Neural progenitor cell (in vitro differentiated cells): Measurements from ENCODE around the gene FILIP1. TPM values are rescaled to one million over a fixed set of nuclear protein-coding genes. Genes with fewer than 3 reads are reported as not detected.

Source experiments
- DNase-seq: peaks from one replicate; pipeline ENCODE4 v3.0.0-alpha.2; 2016; ENCODE audit warnings: low spot score
- H2AFZ ChIP-seq: fragments of 200-600 bp; sonication (generic); replicated peaks from 2 replicates; pipeline ENCODE4 v1.6.1; 2016; ENCODE audit warnings: antibody characterized with exemption
- H3F3A ChIP-seq: fragments of 200-600 bp; sonication (generic); 2 replicates; pipeline ENCODE4 v1.6.1; 2016; ENCODE audit warnings: antibody characterized with exemption, low read depth
- H3K27ac ChIP-seq: fragments of 200-600 bp; sonication (generic); 2 replicates; pipeline ENCODE4 v1.5.1; 2016; ENCODE audit warnings: mild to moderate bottlenecking
- H3K27me3 ChIP-seq: fragments of 200-600 bp; sonication (generic); 2 replicates; pipeline ENCODE4 v1.6.1; 2016; ENCODE audit warnings: mild to moderate bottlenecking, moderate library complexity
- H3K36me3 ChIP-seq: fragments of 200-600 bp; sonication (generic); 2 replicates; pipeline ENCODE4 v1.5.1; 2016
- H3K4me1 ChIP-seq: fragments of 200-600 bp; sonication (generic); 2 replicates; pipeline ENCODE4 v1.6.1; 2016; ENCODE audit warnings: mixed run types
- H3K4me2 ChIP-seq: fragments of 200-600 bp; sonication (generic); 2 replicates; pipeline ENCODE4 v1.6.1; 2016
- H3K4me3 ChIP-seq: fragments of 200-600 bp; sonication (generic); 2 replicates; pipeline ENCODE4 v1.5.1; 2016
- H3K79me2 ChIP-seq: fragments of 200-600 bp; sonication (generic); 2 replicates; pipeline ENCODE4 v1.6.1; 2016; ENCODE audit warnings: low read depth
- H3K9ac ChIP-seq: fragments of 200-600 bp; sonication (generic); 2 replicates; pipeline ENCODE4 v1.6.1; 2016
- H3K9me3 ChIP-seq: fragments of 200-600 bp; sonication (generic); 2 replicates; pipeline ENCODE4 v1.5.1; 2016; ENCODE audit warnings: low read depth
- H4K20me1 ChIP-seq: fragments of 200-600 bp; sonication (generic); 2 replicates; pipeline ENCODE4 v1.6.1; 2016; ENCODE audit warnings: low read depth
- H3K27ac Mint-ChIP-seq: 3 replicates; pipeline ENCODE4 v1.8.0; 2021; ENCODE audit warnings: mixed read lengths
- H3K27me3 Mint-ChIP-seq: 2 replicates; pipeline ENCODE4 v1.8.0; 2022; ENCODE audit warnings: low read depth, mild to moderate bottlenecking, inconsistent platforms, moderate library complexity, mixed read lengths; ENCODE audit not compliant: insufficient read depth
- H3K36me3 Mint-ChIP-seq: 3 replicates; pipeline ENCODE4 v1.8.0; 2021; ENCODE audit warnings: mixed read lengths
- H3K4me1 Mint-ChIP-seq: 3 replicates; pipeline ENCODE4 v1.8.0; 2021; ENCODE audit warnings: mixed read lengths
- H3K4me3 Mint-ChIP-seq: 3 replicates; pipeline ENCODE4 v1.8.0; 2021; ENCODE audit warnings: mild to moderate bottlenecking, moderate library complexity, mixed read lengths
- H3K9me3 Mint-ChIP-seq: 3 replicates; pipeline ENCODE4 v1.8.0; 2020; ENCODE audit warnings: mixed read lengths
- EZH2 ChIP-seq: fragments of 200-600 bp; sonication (generic); IDR thresholded peaks from 2 replicates; pipeline ENCODE4 v1.6.1; 2017; ENCODE audit warnings: antibody characterized with exemption, mild to moderate bottlenecking, moderate library complexity
- EZH2phosphoT487 ChIP-seq: fragments of 200-600 bp; sonication (generic); IDR thresholded peaks from 2 replicates; pipeline ENCODE4 v1.6.1; 2017; ENCODE audit warnings: antibody characterized with exemption
- total RNA-seq: library from RNA; depleted of rRNA; stranded (reverse); fragments of >200 nt; gene quantifications from 2 replicates; pipeline ENCODE4 v1.2.3, GENCODE V29; 2015; ENCODE audit warnings: low replicate concordance
- TF ChIP-seq, protein P1 (sequence below): fragments of 200-600 bp; sonication (generic); IDR thresholded peaks from 2 replicates; pipeline ENCODE4 v1.5.1; 2017; ENCODE audit warnings: antibody characterized with exemption, mild to moderate bottlenecking

FILIP1 gene
- total RNA-seq, 1 donor from 2014 or later = 22.6 TPM

DNA sequence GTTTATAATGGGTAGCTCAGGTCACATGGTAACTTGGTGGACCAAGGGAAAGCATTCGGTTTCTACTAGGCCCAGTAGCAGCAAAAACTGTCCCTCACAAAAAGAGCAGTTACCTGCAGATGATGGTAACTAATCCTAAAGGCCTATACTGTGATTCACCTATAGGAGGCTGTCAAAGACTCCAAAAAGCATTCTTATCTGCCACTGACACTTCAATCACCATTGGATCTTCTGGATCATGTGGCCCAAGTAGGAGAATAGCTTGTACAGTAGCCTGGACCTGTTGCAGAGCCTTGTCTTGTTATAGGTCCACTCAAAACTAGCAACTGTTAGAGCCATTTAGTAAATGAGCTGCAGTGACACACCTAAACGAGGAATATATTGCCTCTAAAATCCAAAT is 23.2 kb upstream of the FILIP1 start:
- Mint-ChIP-seq H3K36me3 (no peaks in the 10 kb centered on the region), H3K9me3 (peaks cover 3% of the 10 kb centered on the region), H3K4me3 (no peak overlapping the region), H3K27ac (no peak overlapping the region), H3K4me1 (no peaks in the 10 kb centered on the region), H3K27me3 (no peaks in the 10 kb centered on the region)
- Histone ChIP-seq H3K9me3 (no peaks in the 10 kb centered on the region), H3K36me3 (no peaks in the 10 kb centered on the region), H3K4me1 (no peaks in the 10 kb centered on the region), H3K4me3 (no peak overlapping the region), H3K27ac (no peak overlapping the region), H3K27me3 (no peaks in the 10 kb centered on the region), H3K9ac (no peak overlapping the region), H3K4me2 (no peak overlapping the region), H3K79me2 (no peaks in the 10 kb centered on the region), H2AFZ (no peak overlapping the region), H4K20me1 (no peaks in the 10 kb centered on the region), H3F3A (no peaks in the 10 kb centered on the region)
- TF ChIP-seq, protein P1, sequence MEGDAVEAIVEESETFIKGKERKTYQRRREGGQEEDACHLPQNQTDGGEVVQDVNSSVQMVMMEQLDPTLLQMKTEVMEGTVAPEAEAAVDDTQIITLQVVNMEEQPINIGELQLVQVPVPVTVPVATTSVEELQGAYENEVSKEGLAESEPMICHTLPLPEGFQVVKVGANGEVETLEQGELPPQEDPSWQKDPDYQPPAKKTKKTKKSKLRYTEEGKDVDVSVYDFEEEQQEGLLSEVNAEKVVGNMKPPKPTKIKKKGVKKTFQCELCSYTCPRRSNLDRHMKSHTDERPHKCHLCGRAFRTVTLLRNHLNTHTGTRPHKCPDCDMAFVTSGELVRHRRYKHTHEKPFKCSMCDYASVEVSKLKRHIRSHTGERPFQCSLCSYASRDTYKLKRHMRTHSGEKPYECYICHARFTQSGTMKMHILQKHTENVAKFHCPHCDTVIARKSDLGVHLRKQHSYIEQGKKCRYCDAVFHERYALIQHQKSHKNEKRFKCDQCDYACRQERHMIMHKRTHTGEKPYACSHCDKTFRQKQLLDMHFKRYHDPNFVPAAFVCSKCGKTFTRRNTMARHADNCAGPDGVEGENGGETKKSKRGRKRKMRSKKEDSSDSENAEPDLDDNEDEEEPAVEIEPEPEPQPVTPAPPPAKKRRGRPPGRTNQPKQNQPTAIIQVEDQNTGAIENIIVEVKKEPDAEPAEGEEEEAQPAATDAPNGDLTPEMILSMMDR = no peak
- no peak for TF ChIP-seq EZH2
- no peak for TF ChIP-seq EZH2phosphoT487
- DNase-seq = no peak

DNA sequence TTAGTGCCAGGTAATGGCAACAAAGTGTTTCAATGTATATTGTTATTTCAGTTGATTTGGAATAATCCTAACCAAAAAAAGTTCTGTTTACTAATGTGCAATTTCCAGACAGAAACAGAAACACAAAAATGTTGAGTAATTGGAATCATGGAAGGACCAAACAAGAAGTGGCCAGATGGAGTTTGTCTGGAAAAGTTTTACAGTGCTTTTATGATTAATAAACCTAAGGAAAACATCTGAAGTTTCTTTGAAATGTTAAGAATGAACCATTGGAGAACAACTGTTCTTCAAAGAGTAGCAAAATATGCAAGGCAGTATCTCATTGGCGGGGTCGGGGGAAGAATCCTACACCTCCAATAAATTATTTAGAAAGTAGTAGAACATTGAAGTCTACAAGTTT is 19.0 kb upstream of the FILIP1 start:
- Histone ChIP-seq H3K79me2 (no peaks in the 10 kb centered on the region), H3K9me3 (no peaks in the 10 kb centered on the region), H4K20me1 (no peaks in the 10 kb centered on the region), H2AFZ (no peak overlapping the region), H3K4me3 (no peak overlapping the region), H3K4me1 (no peaks in the 10 kb centered on the region), H3K9ac (no peak overlapping the region), H3K4me2 (no peak overlapping the region), H3K27ac (no peak overlapping the region), H3F3A (no peaks in the 10 kb centered on the region), H3K27me3 (no peaks in the 10 kb centered on the region), H3K36me3 (no peaks in the 10 kb centered on the region)
- no peaks in the 10 kb centered on the region for H3K27me3 Mint-ChIP-seq
- no peak overlapping the region for H3K27ac Mint-ChIP-seq
- H3K9me3 Mint-ChIP-seq = no peaks in the 10 kb centered on the region
- no peak for DNase-seq
- H3K4me3 Mint-ChIP-seq = no peak overlapping the region
- TF ChIP-seq, protein P1 = no peak
- TF ChIP-seq EZH2 (no peak), EZH2phosphoT487 (no peak)
- no peaks in the 10 kb centered on the region for H3K36me3 Mint-ChIP-seq
- H3K4me1 Mint-ChIP-seq = no peaks in the 10 kb centered on the region

DNA sequence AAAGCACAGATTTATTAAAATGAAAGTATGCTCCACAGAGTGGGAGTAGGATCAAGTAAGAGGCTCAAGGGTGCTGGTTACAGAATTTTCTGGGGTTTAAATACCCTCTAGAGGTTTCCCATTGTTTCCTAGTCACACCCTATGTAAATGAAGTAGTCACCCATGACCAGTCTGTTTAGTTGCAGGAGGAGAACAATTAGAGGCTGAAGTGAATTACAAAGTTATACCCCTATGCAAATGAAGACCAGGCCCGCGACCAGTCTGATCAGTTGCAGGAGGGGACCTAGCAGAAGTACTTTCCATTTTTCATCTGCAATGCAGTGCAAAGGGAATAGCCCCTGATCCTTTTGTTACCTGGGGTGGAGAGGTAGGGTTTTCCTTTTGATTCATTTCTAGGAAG is 11.8 kb upstream of the FILIP1 start:
- DNase-seq = no peak
- TF ChIP-seq, protein P1 = no peak
- TF ChIP-seq EZH2 (no peak), EZH2phosphoT487 (no peak)
- Histone ChIP-seq H3F3A (peaks cover 4% of the 10 kb centered on the region), H3K36me3 (no peaks in the 10 kb centered on the region), H3K27me3 (no peaks in the 10 kb centered on the region), H4K20me1 (no peaks in the 10 kb centered on the region), H3K9me3 (no peaks in the 10 kb centered on the region), H3K79me2 (no peaks in the 10 kb centered on the region), H3K4me3 (no peak overlapping the region), H3K9ac (no peak overlapping the region), H3K4me1 (no peaks in the 10 kb centered on the region), H2AFZ (peak overlapping the region; percentile 68), H3K27ac (no peak overlapping the region), H3K4me2 (no peak overlapping the region)
- Mint-ChIP-seq H3K27ac (no peak overlapping the region), H3K9me3 (no peaks in the 10 kb centered on the region), H3K4me3 (no peak overlapping the region), H3K27me3 (no peaks in the 10 kb centered on the region), H3K4me1 (no peaks in the 10 kb centered on the region), H3K36me3 (no peaks in the 10 kb centered on the region)
